ENCODE measurements around the gene PSTPIP2.
"Not testable (repeated sequence)": the region's sequence is repeated elsewhere in the genome, so short reads cannot be mapped to it uniquely, and the experiment has no call there.

PSTPIP2 gene

DNA sequence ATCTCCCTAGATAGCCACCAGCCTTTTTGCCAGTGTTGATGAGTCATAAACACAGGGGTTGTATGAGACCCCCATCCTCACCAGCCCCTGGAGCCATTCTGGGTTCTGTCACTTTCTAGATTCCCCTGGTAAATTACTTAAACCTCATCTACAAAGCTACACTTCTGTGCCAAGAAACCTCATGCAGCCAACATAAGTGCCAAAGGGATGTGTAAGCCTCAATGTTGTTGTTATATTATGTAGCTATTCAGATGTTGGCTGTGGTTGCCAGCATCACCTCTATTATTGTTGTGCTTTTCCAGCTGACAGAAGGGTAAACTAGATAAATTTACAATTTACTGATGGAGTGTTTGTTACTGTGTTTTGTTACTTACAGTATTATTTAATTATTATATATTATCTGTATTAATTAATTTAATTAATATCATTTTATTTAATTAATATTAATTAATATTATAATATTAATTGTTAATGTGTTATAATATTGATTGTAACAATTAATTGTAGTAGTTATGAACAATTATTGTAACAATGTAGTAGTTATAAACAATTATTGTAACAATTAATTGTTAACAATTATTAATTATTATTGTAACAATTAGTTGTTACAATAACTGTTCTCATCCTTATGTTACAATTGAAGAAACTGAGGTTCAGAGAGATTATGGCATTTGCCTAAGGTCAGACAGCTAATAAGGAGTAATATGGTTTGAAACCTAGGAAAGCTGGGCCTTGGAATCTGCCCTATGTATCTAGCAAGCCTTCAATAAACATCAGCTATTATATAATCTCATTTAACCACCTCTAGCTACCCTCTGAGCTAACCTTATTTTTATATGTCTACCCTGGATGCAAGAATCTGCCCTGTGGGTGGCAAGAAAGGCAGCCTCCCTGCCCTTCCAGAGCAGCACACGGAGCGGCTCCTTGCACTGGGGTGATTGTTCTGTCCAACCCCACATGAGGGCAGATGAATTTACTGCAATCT, 36.1 kb downstream of the PSTPIP2 start:
- DNase-seq, result no peak

DNA sequence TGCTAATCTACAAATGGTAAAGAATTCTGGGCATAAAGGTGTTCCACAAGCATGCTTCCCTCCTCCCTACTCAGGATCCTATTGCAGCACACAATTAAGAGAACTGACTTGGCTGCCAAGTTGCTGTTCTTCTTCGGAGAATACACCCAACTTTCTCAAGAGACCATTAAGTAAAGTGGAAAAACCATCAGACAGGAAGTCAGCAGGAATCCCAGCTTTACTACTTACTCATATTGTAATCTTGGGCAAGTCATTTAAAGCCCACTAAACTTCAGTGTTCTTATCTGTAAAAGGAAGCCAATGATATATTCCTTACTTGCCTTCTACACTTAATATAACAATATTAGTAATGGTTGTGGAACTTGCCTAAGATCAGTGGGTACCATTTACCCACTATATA, 37.8 kb downstream of the PSTPIP2 start:
- DNase-seq, result no peak

DNA sequence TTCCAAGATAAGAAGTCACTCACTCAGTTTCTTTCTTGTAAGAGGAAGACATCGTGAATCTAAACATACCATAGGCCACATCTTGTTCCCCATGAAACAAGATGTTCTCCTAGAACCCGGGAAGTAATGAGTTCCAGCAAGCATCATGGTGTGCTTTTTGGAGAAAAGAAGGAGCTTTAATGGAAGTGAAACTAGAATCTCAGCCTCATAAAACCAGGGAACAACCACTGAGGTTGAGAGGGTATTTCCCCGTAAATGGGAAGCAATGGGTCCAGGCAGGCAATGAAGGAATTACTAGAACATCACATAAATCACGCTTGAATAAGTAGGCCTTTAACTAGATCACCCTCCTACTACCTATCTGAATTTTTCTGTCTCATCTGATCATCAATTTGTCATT, 40.3 kb downstream of the PSTPIP2 start:
- no peak for DNase-seq

DNA sequence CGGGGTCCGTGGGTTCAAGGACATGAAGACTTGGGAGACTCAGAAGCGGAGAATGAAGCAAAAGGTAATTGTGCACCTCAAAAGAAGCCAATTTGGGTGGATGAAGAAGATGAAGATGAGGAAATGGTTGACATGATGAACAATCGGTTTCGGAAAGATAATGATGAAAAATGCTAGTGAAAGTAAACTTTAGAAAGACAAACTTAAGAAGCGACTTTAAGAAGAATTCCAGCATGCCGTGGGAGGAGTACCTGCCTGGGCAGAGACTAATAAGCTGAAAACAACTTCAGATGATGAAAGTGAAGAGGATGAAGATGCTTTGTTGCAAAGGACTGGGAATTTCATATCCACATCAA, 43.5 kb downstream of the PSTPIP2 start:
- no peak for DNase-seq

DNA sequence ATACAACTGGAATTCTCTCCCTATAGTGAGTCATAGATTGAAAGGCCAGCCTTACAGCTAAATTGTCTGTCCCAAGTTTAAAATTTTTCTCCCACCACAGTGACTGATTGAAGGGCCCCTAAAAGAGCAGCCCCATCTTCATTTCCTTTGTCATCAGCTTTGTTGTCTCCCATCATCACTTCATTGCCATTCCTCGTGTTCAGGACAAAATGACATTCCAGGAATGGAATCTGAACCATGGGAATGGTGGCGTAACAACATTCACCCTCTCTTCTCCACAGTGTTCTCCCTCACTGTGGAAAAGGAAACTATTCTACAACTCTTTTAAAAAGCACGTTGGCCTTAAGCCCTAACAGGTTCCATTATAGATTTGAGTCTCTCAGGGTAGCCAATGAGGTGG, 52.1 kb downstream of the PSTPIP2 start:
- DNase-seq, result no peak

DNA sequence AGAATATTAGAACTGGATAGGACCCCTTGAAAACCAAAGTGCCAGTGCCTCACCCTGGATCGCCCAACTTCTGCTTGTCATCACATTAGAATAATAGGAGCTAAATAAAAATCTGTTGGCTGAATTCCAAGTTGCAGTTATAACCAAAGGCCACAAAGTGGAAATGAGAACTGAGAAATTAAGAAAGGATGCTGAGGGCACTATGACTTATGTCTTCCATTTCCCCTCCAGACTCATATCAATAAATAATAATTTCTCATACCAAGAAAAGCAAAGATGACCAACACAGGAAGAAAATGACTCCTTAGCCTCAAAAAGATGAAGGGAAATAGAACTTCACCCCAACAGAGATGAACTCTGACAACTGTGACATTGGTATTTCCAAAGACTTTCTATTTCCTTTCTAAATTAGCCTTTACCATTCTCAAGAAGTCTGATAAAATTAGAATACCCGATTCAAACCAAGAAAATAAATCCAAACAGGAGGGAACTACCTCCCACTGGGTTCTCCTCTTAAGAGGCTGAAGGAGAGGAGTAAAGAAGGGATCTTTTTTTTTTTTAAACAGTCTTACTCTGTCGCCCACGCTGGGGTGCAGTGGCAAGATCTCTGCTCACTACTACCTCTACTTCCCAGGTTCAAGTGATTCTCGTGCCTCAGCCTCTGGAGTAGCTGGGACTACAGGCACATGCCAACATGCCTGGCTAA, 58.4 kb downstream of the PSTPIP2 start:
- DNase-seq, result no peak

DNA sequence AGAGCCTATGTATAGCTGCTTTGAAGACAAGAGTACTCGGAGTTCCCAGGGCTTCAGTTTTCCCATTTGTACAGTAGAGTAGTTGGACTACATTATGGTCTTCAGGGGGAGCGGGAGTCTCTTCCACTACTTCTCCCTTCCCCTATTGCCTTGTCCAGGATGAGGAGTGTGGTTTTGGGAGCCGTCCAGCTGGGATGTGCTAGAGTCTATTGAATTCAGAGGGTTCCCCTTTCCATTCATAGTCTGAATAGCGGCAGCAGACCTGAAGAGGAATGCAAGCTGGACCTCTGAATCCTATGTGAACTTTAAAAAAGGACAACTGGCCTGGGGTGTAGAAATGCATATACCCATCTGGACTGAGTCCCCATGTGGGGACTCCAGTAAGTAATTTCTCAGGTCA, 61.4 kb downstream of the PSTPIP2 start:
- no peak for DNase-seq

DNA sequence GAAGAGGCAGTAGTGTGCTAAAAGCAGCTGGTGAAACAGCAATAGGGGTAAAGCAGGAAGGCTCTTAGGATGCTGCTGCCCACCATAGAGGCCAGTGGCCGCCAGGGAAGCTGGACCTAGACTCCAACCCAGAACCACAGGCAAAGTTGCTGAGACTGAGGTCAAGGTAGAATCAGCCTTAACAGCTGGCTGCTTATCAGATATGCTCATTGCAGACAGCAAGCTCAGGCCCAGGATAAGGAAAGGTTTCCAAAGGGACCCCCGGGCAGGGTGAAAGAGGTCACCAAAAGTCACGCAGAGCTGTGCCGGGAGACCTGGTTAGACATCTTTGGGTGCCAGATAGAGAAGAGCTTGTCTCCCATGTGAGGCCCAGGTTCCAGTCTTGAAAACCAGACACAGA, 62.0 kb downstream of the PSTPIP2 start:
- DNase-seq, result no peak

DNA sequence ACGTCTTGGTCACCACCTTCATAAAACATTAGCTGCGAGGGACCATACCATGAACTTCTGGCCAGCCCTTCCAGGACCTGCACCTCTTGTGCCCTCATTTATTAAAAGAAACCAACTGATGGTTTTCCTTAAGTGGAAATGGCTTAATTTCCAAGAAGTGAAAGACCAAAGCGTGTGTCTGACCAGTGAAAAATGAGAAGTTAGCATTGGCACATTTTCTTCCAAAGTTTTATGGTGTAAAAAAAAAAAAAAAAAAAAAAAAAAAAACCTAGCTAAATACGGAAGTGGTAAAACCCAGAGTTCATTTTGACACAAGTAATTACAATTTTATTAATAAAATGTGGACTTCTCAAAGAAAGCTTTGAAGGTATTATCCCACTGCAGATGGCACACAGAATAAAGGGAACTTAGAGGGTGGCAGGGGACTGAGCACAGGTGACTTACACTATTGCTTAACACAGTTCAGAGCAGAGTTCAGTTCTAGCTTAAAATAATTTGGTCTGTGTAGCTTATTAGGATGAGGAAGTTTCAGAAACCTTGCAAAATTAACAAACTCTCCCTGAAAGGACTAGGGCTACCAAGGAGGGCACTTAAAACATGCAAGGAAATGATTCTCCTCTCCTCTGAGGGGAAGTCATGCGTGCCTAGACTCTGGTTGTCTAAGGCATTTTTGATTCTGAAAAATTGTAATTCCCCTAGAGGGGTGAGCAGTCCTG, 62.8 kb downstream of the PSTPIP2 start:
- no peak for DNase-seq

DNA sequence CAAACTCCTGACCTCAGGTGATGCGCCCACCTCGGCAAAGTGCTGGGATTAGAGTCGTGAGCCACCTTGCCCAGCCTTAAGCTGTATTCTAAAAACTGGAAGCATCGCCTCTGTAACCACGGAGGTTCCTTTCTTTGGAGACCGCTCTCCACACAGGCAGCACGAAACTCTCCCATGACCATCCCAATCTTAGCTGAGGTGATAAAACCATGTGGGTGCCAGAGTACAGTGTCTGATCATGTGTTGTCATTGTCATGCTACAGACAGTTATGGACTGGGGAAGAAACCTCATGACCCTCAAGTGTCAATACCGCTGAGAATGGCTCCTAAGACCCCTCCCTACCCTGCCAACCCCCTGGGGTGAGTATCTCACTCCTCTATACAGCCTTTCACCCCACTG, 63.5 kb downstream of the PSTPIP2 start:
- no peak for DNase-seq

DNA sequence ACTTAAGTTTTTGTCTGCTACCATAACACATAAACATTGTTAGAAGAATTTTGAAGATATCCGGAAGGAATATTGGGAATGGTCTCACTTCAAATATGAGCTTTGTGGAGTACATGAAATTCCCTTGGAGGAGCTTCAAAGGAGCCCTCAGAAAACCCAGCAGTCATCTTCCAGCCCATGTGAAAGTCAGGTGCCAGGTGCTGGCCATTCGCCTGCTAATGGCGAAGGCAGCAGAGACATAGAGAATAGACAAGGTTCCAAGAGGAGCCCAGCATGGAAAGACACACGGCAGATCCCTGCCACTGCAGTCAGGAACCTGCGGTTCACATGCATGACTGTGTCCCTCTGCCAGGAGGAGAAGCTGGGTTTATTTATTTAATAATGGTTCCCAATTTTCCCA, 64.9 kb downstream of the PSTPIP2 start:
- DNase-seq, result no peak

DNA sequence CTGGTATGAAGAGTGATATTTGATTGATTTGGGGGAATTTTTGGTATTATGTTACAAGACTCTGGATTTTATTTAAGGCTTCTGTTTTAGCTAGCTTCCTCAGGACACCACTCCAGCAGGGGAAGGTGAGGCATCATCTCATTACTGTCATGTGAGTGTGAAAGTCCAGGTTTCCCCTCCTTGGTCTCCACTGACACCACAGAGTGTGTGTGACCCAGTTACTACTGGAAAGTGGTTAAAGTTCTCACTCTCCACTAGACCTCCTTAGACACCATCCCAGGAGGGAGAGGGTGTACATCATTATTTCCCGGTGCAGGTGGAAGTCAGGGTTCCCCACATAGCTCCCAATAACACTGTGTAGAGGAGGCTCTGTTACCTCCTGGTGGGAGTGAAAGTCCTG, 69.1 kb downstream of the PSTPIP2 start:
- no peak for DNase-seq

DNA sequence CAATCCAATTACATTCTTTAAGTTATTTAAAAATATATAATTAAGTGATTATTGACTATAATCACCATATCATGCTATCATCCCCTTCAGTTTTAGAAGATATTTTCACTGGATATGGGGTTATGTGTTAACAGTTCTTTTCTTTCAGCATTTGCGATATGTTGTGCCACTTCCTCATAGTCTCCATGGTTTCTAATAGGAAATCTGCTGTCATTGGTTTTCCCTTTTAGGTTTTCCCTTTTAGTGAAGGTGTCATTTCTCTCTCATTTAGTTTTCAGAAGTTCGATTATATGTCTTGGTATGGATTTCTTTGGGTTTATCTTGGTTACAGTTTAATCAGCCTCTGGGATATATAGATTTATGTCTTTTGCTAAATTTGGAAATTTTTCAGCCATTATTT, 70.2 kb downstream of the PSTPIP2 start:
- no peak for DNase-seq

DNA sequence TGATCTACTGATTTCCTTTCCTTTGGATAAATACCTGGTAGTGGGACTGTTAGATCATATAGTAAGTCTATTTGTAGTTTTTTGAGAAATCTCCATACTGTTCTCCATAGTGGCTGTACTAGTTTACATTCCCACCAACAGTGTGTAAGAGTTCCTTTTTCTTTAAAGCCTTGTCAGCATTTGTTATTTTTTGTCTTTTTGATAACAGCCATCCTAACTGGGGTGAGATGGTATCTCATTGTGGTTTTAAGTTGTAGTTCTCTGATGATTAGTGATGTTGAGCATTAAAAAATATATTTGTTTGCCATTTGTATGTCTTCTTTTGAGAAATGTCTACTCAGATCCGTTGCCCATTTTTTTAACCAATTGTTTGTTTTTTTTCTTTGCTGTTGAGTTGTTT, 71.0 kb downstream of the PSTPIP2 start:
- DNase-seq, result no peak

DNA sequence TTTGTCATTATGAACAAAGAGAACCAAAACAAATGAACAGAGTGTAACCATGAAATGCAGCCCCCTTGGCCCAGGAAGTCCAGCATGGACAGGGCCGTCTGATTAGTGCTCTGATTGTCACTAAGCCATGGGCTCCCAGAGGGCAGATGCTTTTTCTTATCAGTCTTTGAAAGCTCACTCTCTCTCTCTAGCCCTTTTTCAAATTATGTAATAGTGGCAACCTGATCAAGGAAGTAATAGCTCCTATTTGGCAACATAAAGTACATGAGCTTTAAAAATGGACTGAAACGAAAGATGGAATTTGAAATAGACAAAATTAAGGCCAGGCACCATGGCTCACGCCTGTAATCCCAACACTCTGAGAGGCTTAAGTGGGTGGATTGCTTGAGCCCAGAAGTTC, 72.5 kb downstream of the PSTPIP2 start:
- no peak for DNase-seq

DNA sequence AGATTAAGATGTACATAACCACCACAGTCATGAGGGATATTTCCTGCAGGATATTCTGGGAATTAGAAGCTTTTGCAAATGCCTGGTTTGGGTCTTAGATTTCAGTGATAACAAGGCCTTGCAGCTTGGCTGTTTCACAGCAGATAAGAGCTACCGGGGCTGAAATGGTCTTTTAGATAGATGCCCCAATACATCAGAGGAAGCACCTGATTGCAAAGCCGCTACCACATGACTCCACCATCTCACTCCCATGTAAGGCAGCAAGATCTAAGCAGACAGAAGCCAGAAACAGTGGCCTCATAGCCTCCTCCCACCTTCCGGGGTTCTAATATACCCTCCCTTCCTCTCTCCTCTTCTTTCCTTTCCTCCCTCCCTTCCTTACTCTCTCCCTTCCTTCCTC, 73.8 kb downstream of the PSTPIP2 start:
- no peak for DNase-seq

DNA sequence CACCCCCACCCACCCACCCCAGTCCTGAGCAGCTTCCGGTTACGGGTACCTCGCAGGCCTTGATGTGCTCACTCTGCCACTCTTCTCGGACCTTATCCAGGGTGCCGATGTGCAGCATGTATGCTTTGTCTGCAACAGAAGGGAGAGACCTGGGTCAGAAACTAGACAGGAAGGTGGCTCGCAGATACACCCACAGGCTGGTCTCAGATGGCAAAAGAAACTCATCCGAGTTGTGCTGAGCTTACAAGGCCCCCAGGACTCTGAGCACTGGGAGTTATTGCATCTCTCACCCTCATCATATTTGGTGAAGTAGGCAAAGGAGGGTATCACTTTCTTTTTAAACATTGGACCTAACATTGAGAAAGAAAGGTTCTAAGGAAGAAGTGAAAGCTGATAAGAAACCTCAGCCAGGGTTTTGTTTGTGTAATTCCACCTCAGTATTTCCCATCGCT, 74.3 kb downstream of the PSTPIP2 start:
- DNase-seq, result no peak

DNA sequence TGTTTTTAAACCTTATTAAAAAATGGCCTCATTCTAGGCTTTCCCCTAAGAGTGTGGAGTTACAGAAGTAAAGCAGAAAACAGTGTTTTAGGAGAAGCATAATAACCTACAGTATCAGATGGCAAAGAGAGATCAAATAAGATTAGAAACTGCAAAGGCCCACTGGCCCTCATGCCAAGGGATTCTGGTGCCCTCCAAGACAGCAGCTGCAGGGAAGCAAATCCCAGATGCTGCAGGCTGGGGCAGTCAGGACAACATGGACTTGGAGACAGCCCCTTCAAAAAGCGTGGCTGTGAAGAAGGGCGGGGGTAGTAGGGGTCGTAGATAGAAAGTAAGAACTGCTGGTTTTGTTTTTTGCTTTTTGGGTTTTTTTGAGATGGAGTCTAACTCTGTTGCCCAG, 76.6 kb downstream of the PSTPIP2 start:
- no peak for DNase-seq

DNA sequence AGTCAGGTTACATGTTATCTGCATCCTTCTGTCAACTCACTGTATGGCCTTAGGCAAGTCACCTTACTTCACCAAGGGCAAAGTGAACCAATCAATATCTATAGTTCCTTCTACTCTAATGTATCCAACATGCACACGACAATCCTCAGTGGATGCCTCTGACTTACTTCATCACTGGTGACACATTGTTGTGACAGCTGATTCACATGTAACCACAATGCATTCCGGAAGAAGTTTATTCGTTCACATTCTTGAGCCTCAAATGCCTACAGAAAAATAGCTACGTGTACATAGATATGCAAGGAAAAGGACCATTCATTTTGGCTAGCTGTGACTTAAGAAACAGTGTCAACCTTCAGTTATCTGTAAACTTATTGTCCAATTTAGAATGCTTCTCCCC, 78.6 kb downstream of the PSTPIP2 start:
- DNase-seq, result no peak

DNA sequence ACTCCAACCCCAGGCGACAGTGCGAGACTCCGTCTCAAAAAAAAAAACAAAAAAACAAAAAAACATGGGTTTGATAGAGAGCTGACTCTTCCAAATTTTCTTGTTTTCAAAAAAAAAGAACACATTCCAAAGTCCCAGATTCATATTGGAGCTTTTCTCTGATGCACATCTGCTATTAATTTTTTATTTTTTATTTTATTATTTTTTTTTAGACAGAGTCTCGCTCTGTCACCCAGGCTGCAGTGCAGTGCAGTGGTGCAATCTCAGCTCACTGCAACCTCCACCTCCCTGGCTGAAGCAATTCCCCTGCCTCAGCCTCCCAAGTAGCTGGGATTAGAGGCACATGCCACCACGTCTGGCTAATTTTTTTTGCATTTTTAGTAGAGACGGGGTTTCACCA, 79.5 kb downstream of the PSTPIP2 start:
- DNase-seq, result not testable (repeated sequence)

DNA sequence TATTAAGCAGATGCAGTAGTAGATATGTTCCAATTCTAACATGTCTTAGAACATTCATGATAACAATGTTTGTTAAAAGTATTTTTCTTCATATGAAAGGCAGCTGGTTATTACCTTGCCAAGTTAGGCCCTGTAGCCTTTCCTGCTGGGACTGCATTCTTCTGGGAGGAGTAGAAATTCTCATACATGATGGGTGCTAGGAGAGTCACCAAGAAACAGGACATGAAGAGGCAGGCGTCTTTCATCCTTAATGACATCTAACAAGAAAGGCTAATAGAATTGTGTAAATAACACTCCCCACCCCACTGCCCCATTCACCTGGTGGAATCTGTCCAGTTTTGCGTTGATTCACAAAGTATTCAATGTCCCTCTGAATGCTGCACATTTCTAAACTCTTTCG, 80.3 kb downstream of the PSTPIP2 start:
- DNase-seq, result no peak

DNA sequence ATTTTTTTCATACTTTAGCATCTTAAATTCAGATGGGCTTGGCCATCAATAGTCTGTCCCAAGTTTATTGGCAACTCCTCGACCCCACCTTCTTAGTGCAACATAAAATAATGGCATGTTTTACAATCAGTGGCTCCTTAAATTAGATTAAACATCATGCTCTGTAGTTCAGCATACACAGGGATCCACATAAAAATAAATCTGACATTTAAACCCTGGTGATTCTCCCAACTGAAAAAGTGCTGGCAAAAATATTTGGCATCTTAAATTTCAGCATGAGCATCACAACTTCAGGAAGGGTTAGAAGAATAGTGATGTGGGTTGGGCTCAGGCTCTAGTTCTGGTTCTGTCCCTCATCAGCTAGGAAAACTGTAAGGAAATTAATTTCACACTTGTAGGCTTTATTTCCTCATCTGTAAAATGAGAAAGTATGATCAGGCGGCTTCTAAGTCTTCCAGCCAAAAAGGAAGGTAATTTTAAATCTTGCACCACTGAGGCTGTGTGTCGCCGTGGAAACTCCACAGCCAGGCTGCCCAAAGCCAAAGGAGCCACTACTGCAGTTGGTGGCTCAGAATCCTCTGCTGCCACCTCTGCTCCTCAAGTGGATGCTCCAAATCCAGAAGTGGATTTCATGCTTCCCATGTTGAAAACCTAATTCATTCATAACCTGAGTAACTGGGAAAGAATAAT, 87.4 kb downstream of the PSTPIP2 start:
- DNase-seq, result no peak

DNA sequence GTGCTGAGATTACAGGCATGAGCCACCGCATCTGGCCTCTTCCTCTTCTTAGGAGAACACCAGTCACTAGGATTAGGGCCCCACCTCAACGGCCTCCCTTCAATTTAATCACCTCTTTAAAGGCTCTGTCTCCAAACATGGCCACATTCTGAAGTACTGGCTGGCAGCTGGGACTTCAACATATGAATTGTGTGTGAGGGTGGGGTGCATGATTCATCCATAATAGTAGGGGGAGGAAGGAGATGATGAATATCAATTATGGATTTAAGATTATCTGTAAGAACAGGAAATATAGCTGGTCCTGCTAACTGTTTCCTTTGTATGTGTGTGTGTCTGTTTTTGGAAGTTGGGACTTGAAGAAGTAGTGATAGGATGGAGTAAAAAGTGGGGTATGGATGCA, 90.2 kb downstream of the PSTPIP2 start:
- DNase-seq, result no peak

Measured in NCI-H526 treated with DMSO at 0.1 percent for 48 hours (cell line).